SK-N-SH (cell line): ENCODE data around the gene FIGNL1. TPM values are rescaled to one million over a fixed set of nuclear protein-coding genes. Genes with fewer than 3 reads are reported as not detected.
A peak's percentile ranks its signal among the peaks of the same experiment; 100 is the strongest.

Source experiments
- CTCF ChIA-PET: fragments of 300-600, 350-600 bp; formaldehyde crosslinking; extraction: SDS; loops from one replicate; lab custom pipeline; 2021; lab: Yijun Ruan, JAX
- POLR2A ChIA-PET: fragments of 350-600 bp; sonication (Branson Sonifier 250); formaldehyde crosslinking; extraction: SDS; loops from one replicate; lab custom pipeline; 2020; ENCODE audit warnings: antibody characterized with exemption, inconsistent platforms; lab: Yijun Ruan, JAX
- DNase-seq: peaks from one replicate; pipeline ENCODE4 v3.0.0; 2012
- H2AFZ ChIP-seq: fragments of 200-600 bp; sonication (generic); 2 replicates; pipeline ENCODE4 v1.8.1; 2016; ENCODE audit warnings: antibody characterized with exemption, mild to moderate bottlenecking, low read depth
- H3F3A ChIP-seq: fragments of 200-600 bp; sonication (generic); replicated peaks from 2 replicates; pipeline ENCODE3; 2016; ENCODE audit warnings: antibody characterized with exemption, mild to moderate bottlenecking; ENCODE audit not compliant: insufficient read depth
- H3K27ac ChIP-seq, 2 experiments: fragments of 200-500 bp in 1 of 2; fragments of 200-600 bp in 1 of 2; sonication (Bioruptor generic) in 1 of 2; sonication (generic), shearing (Covaris generic) in 1 of 2; 2 replicates each; pipeline versions ENCODE4 v1.5.1 to v1.6.1; 2014 to 2016; ENCODE audit warnings: low read depth in 2 of 2, inconsistent platforms in 1 of 2, low read length in 1 of 2, mild to moderate bottlenecking in 1 of 2, mixed read lengths in 1 of 2
- H3K27me3 ChIP-seq: fragments of 200-600 bp; sonication (generic), shearing (Covaris generic); 2 replicates; pipeline ENCODE4 v1.6.1; 2016; ENCODE audit warnings: mixed run types; ENCODE audit not compliant: insufficient read depth
- H3K36me3 ChIP-seq, 2 experiments: fragments of 200-500 bp in 1 of 2; fragments of 200-600 bp in 1 of 2; sonication (Bioruptor generic) in 1 of 2; sonication (generic) in 1 of 2; replicated peaks in 1 of 2; 2 replicates each; pipeline versions ENCODE3 to v1.5.1; 2014 to 2016; ENCODE audit warnings: low read length in 1 of 2, mild to moderate bottlenecking in 1 of 2; ENCODE audit not compliant: insufficient read depth in 2 of 2, control insufficient read depth in 1 of 2
- H3K4me1 ChIP-seq, 2 experiments: fragments of 200-500 bp in 1 of 2; fragments of 200-600 bp in 1 of 2; sonication (Bioruptor generic) in 1 of 2; sonication (generic), shearing (Covaris generic) in 1 of 2; 2 replicates each; pipeline versions ENCODE4 v1.5.1 to v1.6.1; 2014 to 2016; ENCODE audit warnings: low read depth in 1 of 2, low read length in 1 of 2, mixed run types in 1 of 2; ENCODE audit not compliant: insufficient read depth in 2 of 2, control insufficient read depth in 1 of 2
- H3K4me2 ChIP-seq: fragments of 200-600 bp; sonication (generic), shearing (Covaris generic); 2 replicates; pipeline ENCODE4 v1.6.1; 2017; ENCODE audit warnings: mixed run types
- H3K4me3 ChIP-seq, 2 experiments: fragments of 200-500 bp in 1 of 2; fragments of 200-600 bp in 1 of 2; sonication (Bioruptor generic) in 1 of 2; sonication (generic), shearing (Covaris generic) in 1 of 2; 2 replicates each; pipeline versions ENCODE4 v1.5.1 to v1.8.1; 2014 to 2016; ENCODE audit warnings: low read depth in 2 of 2, inconsistent platforms in 1 of 2, low read length in 1 of 2, mild to moderate bottlenecking in 1 of 2, mixed read lengths in 1 of 2, moderate library complexity in 1 of 2
- H3K79me2 ChIP-seq: fragments of 200-600 bp; sonication (generic); 2 replicates; pipeline ENCODE4 v1.8.1; 2017; ENCODE audit warnings: mild to moderate bottlenecking; ENCODE audit not compliant: insufficient read depth
- H3K9ac ChIP-seq: fragments of 200-600 bp; sonication (generic); 2 replicates; pipeline ENCODE4 v1.6.1; 2017; ENCODE audit warnings: mixed run types
- H3K9me2 ChIP-seq: fragments of 200-600 bp; sonication (generic); 2 replicates; pipeline ENCODE4 v1.6.1; 2017; ENCODE audit warnings: mixed run types
- H3K9me3 ChIP-seq: fragments of 200-600 bp; sonication (generic); 2 replicates; pipeline ENCODE4 v1.6.1; 2017; ENCODE audit warnings: mixed run types, mild to moderate bottlenecking, moderate library complexity
- H4K20me1 ChIP-seq: fragments of 200-600 bp; sonication (generic); 2 replicates; pipeline ENCODE4 v1.6.1; 2017; ENCODE audit warnings: mild to moderate bottlenecking, mixed run types; ENCODE audit not compliant: insufficient read depth
- FOXM1 ChIP-seq: IDR thresholded peaks from 2 replicates; pipeline ENCODE4 v1.4.0; 2012; ENCODE audit warnings: low read depth, mild to moderate bottlenecking
- GATA2 ChIP-seq: sonication (generic); formaldehyde crosslinking; IDR thresholded peaks from 2 replicates; pipeline ENCODE4 v1.5.0; 2020; ENCODE audit warnings: mild to moderate bottlenecking, missing genetic modification reagents
- NRF1 ChIP-seq: IDR thresholded peaks from 2 replicates; pipeline ENCODE4 v1.6.1; 2012; ENCODE audit warnings: low read depth, mild to moderate bottlenecking, low read length
- SMC3 ChIP-seq: IDR thresholded peaks from 2 replicates; pipeline ENCODE4 v1.6.1; 2012; ENCODE audit warnings: low read depth, low read length, improper control_type of control experiment
- TCF12 ChIP-seq: IDR thresholded peaks from 2 replicates; pipeline ENCODE4 v1.4.0; 2012
- USF1 ChIP-seq: IDR thresholded peaks from 2 replicates; pipeline ENCODE4 v1.4.0; 2012; ENCODE audit warnings: low read depth, borderline replicate concordance
- ZBTB33 ChIP-seq: IDR thresholded peaks from 2 replicates; pipeline ENCODE4 v1.4.0; 2012; ENCODE audit warnings: low read depth, borderline replicate concordance
- WGBS: methylation state at CpG from one replicate; pipeline ENCODE4 v1.1.6; 2017; ENCODE audit warnings: low lambda C conversion rate; 5-methylcytosine and 5-hydroxymethylcytosine counted together
- polyA plus RNA-seq, 3 experiments: library from polyadenylated mRNA; depleted of rRNA; stranded (reverse); fragments of >200 nt; gene quantifications; 2 replicates each; pipeline ENCODE4 v1.2.3, GENCODE V29; 2012
- TF ChIP-seq, protein P1 (sequence below): fragments of 200-600 bp; sonication (generic); IDR thresholded peaks from 2 replicates; pipeline ENCODE4 v1.6.1; 2017; ENCODE audit warnings: antibody characterized with exemption, mild to moderate bottlenecking, moderate library complexity

The FIGNL1 gene
- polyA plus RNA-seq, 1 of the 3 experiments (the other 2 are of a cell fraction) = 6.7 TPM

GRCh38 chr7:50481867-50482266 lies 31.7 kb upstream of the FIGNL1 start:
- no peaks in the 10 kb centered on the region for H3K9me3 ChIP-seq
- no peak overlapping the region for H3K4me3 ChIP-seq
- H4K20me1 ChIP-seq = no peaks in the 10 kb centered on the region
- no peaks in the 10 kb centered on the region for H3F3A ChIP-seq
- H3K36me3 ChIP-seq = peaks cover 0 to 21% of the 10 kb centered on the region in 2 experiments
- WGBS = 64% methylated on average over 8 of the region's 8 CpGs
- H2AFZ ChIP-seq = no peak overlapping the region
- no peaks in the 10 kb centered on the region for H3K79me2 ChIP-seq
- H3K9me2 ChIP-seq = no peaks in the 10 kb centered on the region
- CTCF ChIA-PET = interaction anchor here (0.6 to 1.7 kb wide), 3 partner anchors 13 to 197 kb away, joined by 3 to 17 read pairs (median 3); no protein-coding TSS in a partner anchor
- H3K27ac ChIP-seq = peak overlapping the region in 1 of 2 experiments; percentile 58; a peak in 2 of 4 replicates
- TF ChIP-seq, protein P1, sequence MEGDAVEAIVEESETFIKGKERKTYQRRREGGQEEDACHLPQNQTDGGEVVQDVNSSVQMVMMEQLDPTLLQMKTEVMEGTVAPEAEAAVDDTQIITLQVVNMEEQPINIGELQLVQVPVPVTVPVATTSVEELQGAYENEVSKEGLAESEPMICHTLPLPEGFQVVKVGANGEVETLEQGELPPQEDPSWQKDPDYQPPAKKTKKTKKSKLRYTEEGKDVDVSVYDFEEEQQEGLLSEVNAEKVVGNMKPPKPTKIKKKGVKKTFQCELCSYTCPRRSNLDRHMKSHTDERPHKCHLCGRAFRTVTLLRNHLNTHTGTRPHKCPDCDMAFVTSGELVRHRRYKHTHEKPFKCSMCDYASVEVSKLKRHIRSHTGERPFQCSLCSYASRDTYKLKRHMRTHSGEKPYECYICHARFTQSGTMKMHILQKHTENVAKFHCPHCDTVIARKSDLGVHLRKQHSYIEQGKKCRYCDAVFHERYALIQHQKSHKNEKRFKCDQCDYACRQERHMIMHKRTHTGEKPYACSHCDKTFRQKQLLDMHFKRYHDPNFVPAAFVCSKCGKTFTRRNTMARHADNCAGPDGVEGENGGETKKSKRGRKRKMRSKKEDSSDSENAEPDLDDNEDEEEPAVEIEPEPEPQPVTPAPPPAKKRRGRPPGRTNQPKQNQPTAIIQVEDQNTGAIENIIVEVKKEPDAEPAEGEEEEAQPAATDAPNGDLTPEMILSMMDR = peak; percentile 17; the same call in 1 of the 2 replicates
- no peak for TF ChIP-seq USF1
- H3K9ac ChIP-seq = no peak overlapping the region
- 0 out of 2 replicates have a peak, but pooled peaks cover 11% of the 10 kb centered on the region for H3K27me3 ChIP-seq
- DNase-seq = no peak
- POLR2A ChIA-PET = interaction anchor here (1.6 kb wide), 1 partner anchor 26 kb away, joined by 4 read pairs; no protein-coding TSS in a partner anchor
- no peak overlapping the region for H3K4me2 ChIP-seq
- H3K4me1 ChIP-seq = peaks cover 0 to 29% of the 10 kb centered on the region in 2 experiments; a peak in 2 of 4 replicates

GRCh38 chr7:50480797-50481196 lies 30.6 kb upstream of the FIGNL1 start:
- no peak overlapping the region for H3K4me3 ChIP-seq
- no peak overlapping the region for H2AFZ ChIP-seq
- peak overlapping the region in 1 of 2 experiments; percentile 64; a peak in 1 of 4 replicates for H3K27ac ChIP-seq
- no peaks in the 10 kb centered on the region for H3K9me2 ChIP-seq
- no peaks in the 10 kb centered on the region for H4K20me1 ChIP-seq
- POLR2A ChIA-PET = interaction anchor here (1.6 kb wide), 1 partner anchor 27 kb away, joined by 4 read pairs; no protein-coding TSS in a partner anchor
- H3K36me3 ChIP-seq = peaks cover 0 to 15% of the 10 kb centered on the region in 2 experiments
- no peak overlapping the region for H3K4me2 ChIP-seq
- H3K9ac ChIP-seq = no peak overlapping the region
- 43% methylated on average over 4 of the region's 4 CpGs for WGBS
- DNase-seq = no peak
- no peaks in the 10 kb centered on the region for H3F3A ChIP-seq
- TF ChIP-seq FOXM1 (no peak), ZBTB33 (no peak), SMC3 (no peak), USF1 (no peak), NRF1 (no peak), TCF12 (no peak), GATA2 (no peak)
- peaks cover 0 to 36% of the 10 kb centered on the region in 2 experiments; a peak in 2 of 4 replicates for H3K4me1 ChIP-seq
- H3K9me3 ChIP-seq = no peaks in the 10 kb centered on the region
- no peaks in the 10 kb centered on the region for H3K79me2 ChIP-seq
- CTCF ChIA-PET = interaction anchor here (0.8 to 1.7 kb wide), 4 partner anchors 12 to 118 kb away, joined by 3 to 17 read pairs (median 4); no protein-coding TSS in a partner anchor
- H3K27me3 ChIP-seq = peaks cover 20% of the 10 kb centered on the region; the same call in 1 of the 2 replicates
